HEK293T (cell line): ENCODE results near the gene PARVB.

Source experiments
- CTBP1 ChIP-seq: fragments of 450-650 bp; IDR thresholded peaks from 2 replicates; pipeline ENCODE4 v1.6.1; 2016; ENCODE audit warnings: borderline replicate concordance
- ELF4 ChIP-seq: fragments of 450-650 bp; IDR thresholded peaks from 2 replicates; pipeline ENCODE4 v1.6.1; 2017; ENCODE audit warnings: antibody characterized with exemption
- FOXA1 ChIP-seq: fragments of 450-650 bp; IDR thresholded peaks from 2 replicates; pipeline ENCODE4 v1.6.1; 2016; ENCODE audit warnings: mild to moderate bottlenecking
- FOXM1 ChIP-seq: fragments of 450-650 bp; IDR thresholded peaks from 2 replicates; pipeline ENCODE4 v1.6.1; 2017; ENCODE audit warnings: mild to moderate bottlenecking, borderline replicate concordance
- SP1 ChIP-seq: fragments of 450-650 bp; IDR thresholded peaks from 2 replicates; pipeline ENCODE4 v1.6.1; 2017
- SUZ12 ChIP-seq: fragments of 450-650 bp; IDR thresholded peaks from 2 replicates; pipeline ENCODE4 v1.6.1; 2016; ENCODE audit warnings: mild to moderate bottlenecking
- TARDBP ChIP-seq: fragments of 450-650 bp; IDR thresholded peaks from 2 replicates; pipeline ENCODE4 v1.6.1; 2016

DNA sequence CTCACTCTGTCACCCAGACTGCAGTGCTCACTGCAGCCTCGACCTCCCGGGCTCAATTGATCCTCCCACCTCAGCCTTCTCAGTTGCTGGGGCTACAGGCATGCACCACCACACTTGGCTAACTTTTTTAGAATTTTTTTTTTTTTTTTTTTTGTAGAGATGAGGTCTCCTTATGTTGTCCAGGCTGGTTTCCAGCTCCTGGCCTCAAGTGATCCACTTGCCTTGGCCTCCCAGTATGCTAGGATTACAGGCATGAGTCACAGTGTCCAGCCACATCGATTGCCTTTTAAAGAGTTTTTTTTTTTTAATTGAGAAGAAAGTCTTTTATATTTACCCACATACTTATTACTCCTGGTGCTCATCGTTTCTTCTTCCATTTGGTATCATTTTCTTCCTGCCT is 186.6 kb downstream of the PARVB start:
- no peak for TF ChIP-seq TARDBP
- TF ChIP-seq FOXA1: no peak
- TF ChIP-seq FOXM1: no peak
- TF ChIP-seq ELF4: no peak
- no peak for TF ChIP-seq SUZ12
- no peak for TF ChIP-seq CTBP1
- TF ChIP-seq SP1: no peak
